ENCODE results near the gene TET3.

DNA sequence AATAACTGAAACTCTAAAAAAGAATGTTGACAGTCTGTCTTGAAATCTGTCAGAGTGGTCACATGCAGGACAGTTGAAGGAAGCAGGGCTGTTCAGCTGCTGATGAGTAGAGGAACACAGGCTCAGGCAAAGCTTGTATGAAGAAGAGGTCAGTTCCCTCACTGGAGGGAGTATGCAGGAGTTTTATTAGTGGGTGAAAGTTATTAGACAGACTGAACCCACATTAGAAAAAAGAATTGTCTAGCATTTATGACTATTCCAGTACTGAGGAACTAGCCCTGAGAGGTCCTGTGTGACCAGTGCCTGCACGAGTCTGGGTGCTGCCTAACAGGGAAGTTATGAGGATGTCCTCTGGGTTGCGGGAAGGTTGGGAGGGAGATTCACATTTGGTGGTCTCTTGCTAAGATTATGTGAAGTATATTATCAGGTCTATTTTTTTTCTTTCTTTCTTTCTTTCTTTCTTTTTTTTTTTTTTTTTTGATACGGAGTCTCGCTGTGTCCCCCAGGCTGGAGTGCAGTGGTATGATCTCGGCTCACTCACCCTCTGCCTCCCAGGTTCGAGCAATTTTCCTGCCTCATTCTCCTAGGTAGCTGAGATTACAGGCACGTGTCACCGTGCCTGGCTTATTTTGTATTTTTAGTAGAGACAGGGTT lies 9.6 kb downstream of the TET3 start:
- TF ChIP-seq EZH2 (IDR thresholded peaks at IDR 0.05) (no peak), POLR2AphosphoS5 (IDR thresholded peaks at IDR 0.05; ENCODE audit: borderline replicate concordance, low read depth, low read length) (no peak), FOXP2 (optimal IDR thresholded peaks at IDR 0.05; ENCODE audit: control extremely low read depth, extremely low read length, insufficient read depth) (no peak)
